GM21515 (cell line): Measurements from ENCODE around the gene ITPRIP.

ENCODE experiments used
- ATAC-seq: cut with Tn5 transposase; IDR thresholded peaks from one replicate; pipeline ENCODE4 v1.9.1; 2021; ENCODE audit not compliant: unreplicated experiment

ITPRIP gene

DNA sequence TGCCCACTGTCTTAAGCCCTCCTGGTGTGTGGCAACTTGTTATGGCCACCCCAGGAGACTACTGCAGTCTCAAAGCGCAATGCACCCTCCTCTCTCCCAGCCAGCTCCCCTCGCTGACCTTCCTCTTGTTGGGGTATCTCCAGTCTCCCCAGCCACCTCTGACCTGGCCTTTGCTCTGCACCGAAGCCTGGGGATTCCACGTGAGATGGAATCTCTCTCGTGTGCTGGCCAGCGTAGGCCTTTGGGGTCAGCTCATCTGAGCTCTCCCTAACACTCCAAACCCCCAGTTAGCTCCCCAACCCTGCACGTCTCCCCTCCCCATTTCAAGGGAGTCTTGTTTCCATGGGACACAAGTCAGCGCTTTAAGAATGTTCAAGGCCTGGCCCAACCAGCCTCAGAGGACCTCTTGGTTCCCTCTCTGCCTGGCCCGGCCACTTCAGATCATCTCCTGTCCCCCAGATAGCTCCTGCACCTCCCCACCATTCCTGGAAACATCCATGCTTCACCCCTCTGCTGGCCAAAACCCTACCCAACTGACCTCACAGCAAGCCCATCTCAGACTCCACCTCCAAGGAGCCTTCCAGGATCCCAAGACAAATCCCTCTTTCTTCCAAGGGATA lies 11.2 kb downstream of the ITPRIP start:
- no peak for ATAC-seq

- ATAC-seq, result no peak
Measured at GRCh38 chr10:104325436-104326435, 12.5 kb downstream of the ITPRIP start.

DNA sequence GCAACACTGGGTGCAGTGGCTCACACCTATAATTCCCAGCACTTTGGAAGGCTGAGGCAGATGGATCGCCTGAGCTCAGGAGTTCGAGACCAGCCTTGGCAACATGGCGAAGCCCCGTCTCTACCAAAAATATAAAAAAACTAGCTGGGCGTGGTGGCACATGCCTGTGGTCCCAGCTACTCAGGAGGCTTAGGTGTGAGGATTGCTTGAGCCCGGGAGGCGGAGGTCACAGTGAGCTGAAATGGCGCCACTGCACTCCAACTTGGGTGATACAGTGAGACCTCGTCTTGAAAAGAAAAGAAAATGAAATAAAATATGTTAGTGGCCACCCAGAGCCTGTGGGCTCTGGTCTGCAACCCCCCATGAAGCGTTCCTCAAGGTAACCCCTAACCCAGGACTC lies 13.3 kb downstream of the ITPRIP start:
- no peak for ATAC-seq

- ATAC-seq, result no peak
Measured at GRCh38 chr10:104324221-104324686, 14.0 kb downstream of the ITPRIP start.

- ATAC-seq, result no peak
Measured at GRCh38 chr10:104323760-104324201, 14.5 kb downstream of the ITPRIP start.

DNA sequence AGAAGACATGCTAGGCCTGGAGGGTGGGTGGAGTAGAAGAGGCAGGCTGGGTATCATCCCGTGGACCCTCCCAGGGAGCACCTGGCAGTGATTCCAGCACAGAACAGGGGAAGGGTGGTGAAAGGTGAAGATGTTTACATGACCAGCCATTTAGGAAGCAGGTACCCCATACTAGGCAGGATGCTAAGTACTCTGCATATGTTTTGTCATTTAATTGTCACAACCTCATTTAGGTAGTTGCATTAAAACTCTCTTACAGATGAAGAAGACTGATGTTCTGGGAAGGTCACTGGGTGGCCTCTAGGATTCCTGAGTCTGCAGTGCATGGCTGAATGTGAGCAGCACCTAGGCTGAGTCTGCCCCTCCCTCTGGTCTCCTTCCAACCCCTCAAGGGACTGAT lies 15.2 kb downstream of the ITPRIP start:
- no peak for ATAC-seq

DNA sequence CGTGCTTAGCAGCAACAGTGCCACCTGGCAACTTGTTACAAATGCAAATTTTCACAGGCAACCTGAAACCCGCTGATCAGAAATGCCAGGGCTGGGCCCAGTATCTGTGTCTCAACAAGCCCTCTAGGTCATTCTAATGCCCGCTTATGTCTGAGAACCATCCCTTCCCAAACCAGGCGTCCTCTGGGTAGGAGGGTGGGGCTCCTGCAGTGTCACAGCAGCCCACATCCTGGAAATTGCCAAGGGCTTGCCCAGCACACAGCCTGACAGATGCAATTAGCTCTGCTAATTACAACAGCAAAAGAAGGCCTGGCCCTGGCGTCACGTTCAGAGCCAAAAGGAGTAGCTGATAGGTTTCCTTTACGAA lies 15.9 kb downstream of the ITPRIP start:
- no peak for ATAC-seq

GRCh38 chr10:104321725-104322415 lies 16.4 kb downstream of the ITPRIP start:
- ATAC-seq, result no peak

DNA sequence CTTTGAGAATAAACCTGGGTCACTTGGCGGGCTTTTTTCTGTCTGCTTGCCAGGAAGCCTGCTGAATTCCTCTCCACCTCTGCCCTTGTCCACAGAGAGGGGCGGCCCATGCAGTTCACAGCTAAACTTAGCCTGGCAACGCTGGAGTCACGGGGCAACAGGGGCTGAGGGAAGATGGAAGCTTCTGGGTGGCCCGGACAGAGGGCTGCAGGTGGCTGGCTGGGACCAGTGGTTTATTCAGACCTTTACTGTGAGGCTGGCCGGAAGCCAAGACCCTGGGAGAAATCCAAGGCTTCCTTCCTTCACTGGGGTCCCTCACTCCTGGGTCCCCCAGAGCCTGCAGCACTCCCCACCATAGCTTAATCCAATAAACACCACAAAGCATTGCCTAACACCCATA lies 17.0 kb downstream of the ITPRIP start:
- ATAC-seq, result no peak

DNA sequence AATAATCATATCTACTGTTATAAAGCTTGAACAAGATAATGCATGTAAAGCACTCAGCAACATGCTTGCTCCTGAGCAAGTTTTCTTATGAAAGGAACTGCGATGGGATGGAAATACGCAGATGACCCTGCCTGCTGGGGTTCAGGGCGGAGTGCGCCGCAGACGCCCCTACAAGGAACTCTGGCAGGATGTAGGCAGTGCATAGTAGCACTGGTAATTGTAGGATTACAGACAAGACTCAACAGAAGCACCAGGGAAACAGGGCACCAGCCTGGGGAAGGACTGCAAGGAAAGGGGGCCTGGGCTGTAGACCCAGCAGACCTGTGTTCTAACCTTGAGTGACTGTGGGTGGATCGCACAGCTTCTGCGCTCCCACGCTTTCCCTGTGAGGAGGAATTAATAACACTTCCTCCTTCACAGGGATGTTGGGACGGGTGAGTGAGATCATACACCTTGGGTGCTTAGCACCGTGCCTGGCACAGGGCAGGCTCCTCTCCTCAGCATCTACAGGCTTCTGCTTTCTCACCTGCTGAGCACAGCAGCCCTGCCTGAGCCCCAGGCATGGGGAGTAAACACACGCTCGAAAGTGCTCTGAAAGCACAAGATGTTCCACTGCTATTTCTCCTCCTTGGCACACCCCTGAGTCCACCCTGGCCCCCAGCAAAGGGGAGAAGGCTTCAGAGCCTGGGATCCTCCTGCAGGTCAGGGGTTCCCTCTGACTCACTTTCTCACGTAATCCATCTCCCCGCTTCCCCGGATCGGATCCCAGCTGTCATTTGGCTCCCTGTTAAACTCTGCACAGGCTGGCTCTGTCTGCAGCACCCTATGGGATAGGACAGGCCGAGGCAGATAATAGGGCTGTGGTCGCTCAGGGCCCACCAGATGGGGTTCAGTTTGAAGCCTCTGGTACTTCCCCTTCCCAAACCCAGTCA lies 19.2 kb downstream of the ITPRIP start:
- ATAC-seq, result no peak

- no peak for ATAC-seq
Measured at GRCh38 chr10:104318326-104318725, 19.9 kb downstream of the ITPRIP start.

DNA sequence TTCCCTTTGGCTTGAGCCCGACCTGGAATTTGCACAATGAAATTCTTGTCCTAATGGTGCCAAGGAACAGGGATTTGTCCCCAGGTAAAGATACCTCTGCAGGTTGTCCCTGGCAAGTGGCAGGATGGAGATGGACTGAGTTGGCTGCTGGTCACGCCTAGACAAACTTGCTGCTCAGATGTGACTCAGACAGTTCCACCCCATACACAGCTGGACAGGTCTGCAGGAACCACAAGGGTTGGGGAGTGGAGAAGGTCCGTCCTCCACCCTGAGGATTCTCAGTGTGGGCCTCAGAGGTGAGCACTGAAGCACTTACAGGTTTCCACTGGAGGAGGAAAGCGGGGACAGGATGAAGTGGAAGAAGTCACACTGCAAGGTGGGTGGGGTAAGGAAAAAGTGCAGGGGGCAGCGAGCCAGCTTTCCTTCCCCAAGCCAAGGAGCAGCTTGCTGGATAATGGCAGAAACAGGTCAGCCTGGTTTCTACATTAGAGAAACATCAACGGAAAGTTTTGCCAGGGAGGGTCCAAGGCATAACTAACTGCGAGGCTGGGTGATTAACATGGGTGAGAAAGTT lies 20.5 kb downstream of the ITPRIP start:
- ATAC-seq, result no peak

DNA sequence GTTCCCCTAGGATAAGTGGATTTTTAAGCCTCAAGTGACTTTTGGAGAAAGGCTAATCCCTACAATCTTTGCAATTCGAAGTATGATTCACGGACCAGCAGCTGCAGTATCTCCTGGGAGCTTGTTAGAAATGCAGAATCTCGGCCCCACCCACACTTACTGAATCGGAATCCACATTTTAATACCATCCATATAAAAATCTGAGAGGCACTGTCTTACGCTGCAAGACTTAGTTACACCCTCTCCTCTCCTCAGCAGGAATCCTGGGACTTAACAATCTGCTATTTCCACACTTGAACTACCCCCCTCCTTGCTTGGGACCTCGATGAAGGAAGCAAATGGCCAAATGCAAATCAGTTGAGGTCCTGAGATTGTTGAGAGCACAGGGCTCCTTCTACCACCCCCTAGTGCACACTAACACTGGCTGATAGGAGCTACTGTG lies 21.0 kb downstream of the ITPRIP start:
- ATAC-seq, result no peak

DNA sequence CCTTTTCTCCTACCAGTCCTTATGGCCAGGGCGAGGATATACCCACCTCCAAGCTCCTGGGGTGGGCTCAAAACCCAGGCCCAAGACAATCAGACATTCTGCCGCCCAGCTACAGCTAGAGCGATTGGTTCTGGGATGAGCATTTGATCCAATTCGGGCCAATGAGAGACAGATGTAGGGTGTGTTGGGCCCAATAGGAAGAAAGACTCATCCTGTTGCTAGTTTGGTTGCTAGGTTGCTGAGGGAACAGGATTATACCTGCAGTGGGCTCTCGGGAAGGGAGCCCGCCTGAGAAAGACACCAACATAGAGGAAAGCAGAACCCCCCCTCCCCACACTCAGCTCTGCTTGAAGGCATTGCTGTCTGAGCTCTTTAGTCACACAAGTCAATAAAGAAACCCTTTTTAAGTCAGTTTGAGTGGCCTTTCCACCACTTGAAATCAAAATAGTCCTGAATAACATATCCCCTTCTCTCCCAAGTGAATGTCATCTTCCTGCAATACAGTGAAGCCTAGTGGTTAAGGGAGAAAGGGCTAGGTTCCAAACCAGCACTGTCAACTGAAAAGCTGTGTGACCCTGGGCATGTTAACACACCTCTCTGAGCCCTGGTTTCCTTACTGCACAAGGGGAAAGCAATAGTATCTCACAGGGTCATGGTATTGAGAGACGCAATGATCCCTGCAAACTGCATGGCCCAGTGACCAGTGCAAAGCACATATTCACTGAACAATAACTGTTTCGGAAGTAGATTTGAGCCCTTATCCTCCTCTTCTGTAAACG lies 21.8 kb downstream of the ITPRIP start:
- ATAC-seq, result no peak

GRCh38 chr10:104315486-104315921 lies 22.8 kb downstream of the ITPRIP start:
- ATAC-seq, result no peak

DNA sequence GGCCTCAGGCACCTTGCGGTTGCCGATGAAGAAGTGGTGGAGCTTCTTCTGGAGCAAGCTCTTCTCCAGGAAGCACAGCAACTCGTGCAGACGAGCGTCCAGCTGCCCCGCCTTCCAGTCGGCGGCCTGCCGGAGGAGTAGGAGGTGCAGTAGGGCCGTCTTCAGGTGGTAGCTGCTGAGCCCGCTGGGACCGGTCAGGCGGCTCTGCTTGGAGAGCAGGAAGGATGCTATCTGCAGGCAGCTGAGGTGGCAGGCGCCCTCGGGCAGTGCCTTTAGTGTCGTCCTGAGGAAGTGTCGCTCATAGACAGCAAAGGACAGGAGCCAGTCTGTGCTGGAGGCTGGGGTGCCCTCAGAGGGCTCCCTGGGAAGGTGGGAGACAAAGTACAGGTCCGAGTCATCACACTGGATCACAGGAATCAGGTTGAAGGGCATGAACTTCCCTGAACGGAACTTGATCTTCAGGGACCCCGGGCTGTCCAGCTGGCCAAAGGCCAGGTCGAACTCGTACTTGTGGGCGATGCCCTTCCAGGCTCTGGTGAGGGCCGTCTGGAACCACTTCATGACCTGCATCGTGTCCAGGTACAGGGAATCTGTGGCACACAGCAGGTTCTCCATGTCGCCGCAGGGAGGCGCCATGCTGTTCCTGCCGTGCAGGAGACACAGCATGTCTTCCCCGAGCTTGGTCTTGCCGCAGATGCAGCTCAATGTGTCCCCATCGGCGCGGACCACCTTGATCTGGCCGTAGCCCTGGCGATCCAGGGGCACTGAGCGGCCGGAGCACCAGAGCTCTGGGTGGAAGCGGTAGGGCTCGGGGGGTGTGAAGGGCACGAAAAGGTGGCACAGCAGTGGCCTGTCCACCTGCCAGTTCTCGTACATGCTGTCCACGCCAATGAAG lies 23.4 kb downstream of the ITPRIP start:
- no peak for ATAC-seq

DNA sequence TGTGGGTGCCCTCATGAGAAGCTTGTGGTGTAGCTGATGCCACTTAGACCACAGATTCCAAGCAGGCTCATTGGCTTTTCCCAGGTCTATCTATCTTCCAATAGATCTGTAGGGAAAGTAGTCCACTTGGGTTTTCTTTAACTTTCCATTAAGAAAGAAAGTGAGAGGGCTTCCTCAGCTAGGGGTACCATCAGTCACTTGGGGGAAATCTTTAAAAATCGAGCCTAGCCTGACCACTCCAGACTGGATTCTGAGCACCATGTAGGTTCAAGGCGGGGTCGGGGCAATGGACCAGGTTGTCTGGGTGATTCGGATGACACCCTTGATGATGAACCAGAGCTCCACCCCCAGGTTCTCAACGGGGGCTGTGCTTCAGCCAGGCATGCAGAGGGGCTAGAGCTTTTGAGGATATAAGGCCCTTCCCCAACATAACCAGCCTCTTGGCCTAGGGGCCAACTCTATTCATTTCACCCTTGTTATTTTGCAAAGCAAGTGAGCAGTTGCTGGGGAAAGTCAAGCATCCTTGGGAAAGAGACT lies 27.0 kb downstream of the ITPRIP start:
- no peak for ATAC-seq
